ENCODE measurements around the gene OR10G3.

OR10G3 gene

GRCh38 chr14:21524575-21525490, 55.0 kb downstream of the OR10G3 start:
- TF ChIP-seq, protein P1, sequence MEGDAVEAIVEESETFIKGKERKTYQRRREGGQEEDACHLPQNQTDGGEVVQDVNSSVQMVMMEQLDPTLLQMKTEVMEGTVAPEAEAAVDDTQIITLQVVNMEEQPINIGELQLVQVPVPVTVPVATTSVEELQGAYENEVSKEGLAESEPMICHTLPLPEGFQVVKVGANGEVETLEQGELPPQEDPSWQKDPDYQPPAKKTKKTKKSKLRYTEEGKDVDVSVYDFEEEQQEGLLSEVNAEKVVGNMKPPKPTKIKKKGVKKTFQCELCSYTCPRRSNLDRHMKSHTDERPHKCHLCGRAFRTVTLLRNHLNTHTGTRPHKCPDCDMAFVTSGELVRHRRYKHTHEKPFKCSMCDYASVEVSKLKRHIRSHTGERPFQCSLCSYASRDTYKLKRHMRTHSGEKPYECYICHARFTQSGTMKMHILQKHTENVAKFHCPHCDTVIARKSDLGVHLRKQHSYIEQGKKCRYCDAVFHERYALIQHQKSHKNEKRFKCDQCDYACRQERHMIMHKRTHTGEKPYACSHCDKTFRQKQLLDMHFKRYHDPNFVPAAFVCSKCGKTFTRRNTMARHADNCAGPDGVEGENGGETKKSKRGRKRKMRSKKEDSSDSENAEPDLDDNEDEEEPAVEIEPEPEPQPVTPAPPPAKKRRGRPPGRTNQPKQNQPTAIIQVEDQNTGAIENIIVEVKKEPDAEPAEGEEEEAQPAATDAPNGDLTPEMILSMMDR (IDR thresholded peaks at IDR 0.05) = no peak

GRCh38 chr14:21523203-21523602, 56.7 kb downstream of the OR10G3 start:
- TF ChIP-seq, protein P1 (IDR thresholded peaks at IDR 0.05) = no peak

GRCh38 chr14:21521501-21521900, 58.4 kb downstream of the OR10G3 start:
- TF ChIP-seq, protein P1 (IDR thresholded peaks at IDR 0.05) = no peak

DNA sequence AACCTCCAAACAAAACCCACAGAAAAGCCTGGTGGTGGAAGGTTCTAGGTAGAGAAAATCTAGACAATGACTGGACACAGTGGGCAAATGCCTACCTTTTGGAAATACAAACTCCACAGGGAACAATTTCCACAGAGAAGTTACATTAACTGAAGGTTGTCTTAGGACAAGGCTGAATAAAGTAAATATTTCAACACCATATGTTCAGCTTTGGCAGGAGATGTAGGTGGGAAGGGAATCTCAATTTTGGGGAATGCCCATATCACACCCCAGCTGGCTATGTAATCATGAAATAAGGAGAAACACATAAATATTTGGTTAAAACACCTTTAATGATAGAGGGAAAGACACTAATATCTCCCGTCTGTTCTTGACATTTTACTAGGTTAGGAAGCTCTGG, 59.1 kb downstream of the OR10G3 start:
- TF ChIP-seq, protein P1 (IDR thresholded peaks at IDR 0.05) = no peak

DNA sequence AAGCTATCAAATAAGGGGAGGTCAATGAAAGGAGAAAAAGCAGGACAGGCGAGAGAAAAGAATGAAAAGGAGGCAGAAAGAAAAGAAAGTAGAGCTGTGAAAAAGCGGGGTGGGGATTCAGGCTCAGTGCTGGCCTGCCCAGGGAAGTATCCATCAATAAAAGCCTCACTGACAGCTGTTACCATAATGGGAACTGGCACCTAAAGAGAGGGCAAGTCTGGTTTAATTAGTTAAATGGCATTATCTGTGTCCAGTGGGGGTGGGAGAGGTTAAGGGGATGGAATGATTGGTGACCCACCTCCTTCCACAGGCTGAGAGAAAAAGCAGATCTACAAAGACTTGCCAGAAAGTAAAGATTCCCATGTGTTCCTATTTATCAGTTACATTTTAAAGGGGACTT, 61.2 kb downstream of the OR10G3 start:
- TF ChIP-seq, protein P1 (IDR thresholded peaks at IDR 0.05) = no peak

All from LNCAP (cell line).